Left lung (tissue), 10 donors: Measurements from ENCODE around the gene DNMT3A. TPM values are rescaled to one million over a fixed set of nuclear protein-coding genes. Genes with fewer than 3 reads are reported as not detected.

Experiments used
- ATAC-seq: fragments of 200-7000 bp; cut with Tn5 transposase; one replicate; pipeline ENCODE4 v1.9.1; 2020; ENCODE audit warnings: moderate library complexity
- DNase-seq, 4 donors: peaks; one replicate each; pipeline ENCODE4 v3.0.0-alpha.2; 2013 to 2020
- H3K27ac ChIP-seq, 2 donors: fragments of 200-600 bp; sonication (generic) in 1 of 2; one replicate each; pipeline versions ENCODE4 v1.5.0 to v1.8.0; 2020 to 2021
- H3K27me3 ChIP-seq, 2 donors: fragments of 200-600 bp; sonication (generic) in 1 of 2; one replicate each; pipeline versions ENCODE4 v1.5.0 to v1.8.0; 2020 to 2021
- H3K36me3 ChIP-seq, 2 donors: fragments of 200-600 bp; sonication (generic) in 1 of 2; one replicate each; pipeline versions ENCODE4 v1.5.0 to v1.8.0; 2020 to 2021
- H3K4me1 ChIP-seq, 2 donors: fragments of 200-600 bp; one replicate each; pipeline ENCODE4 v1.8.0; 2021
- H3K4me3 ChIP-seq, 2 donors: fragments of 200-600 bp; sonication (generic) in 1 of 2; one replicate each; pipeline versions ENCODE4 v1.5.0 to v1.8.0; 2020 to 2021; ENCODE audit warnings: mild to moderate bottlenecking in 1 of 2
- H3K9me3 ChIP-seq, 2 donors: fragments of 200-600 bp; sonication (generic) in 1 of 2; one replicate each; pipeline versions ENCODE4 v1.5.0 to v1.8.0; 2020 to 2021
- intact Hi-C, 2 donors: fragments of 100-400 bp; cut with DNase I; formaldehyde crosslinking; loops; one replicate each; pipeline versions ENCODE4 v1.11.2 to v1.14.2; 2022
- polyA plus RNA-seq, 6 donors: library from polyadenylated mRNA; unstranded; fragments of 120-200 nt; gene quantifications; one replicate each; pipeline ENCODE4 v1.2.1, GENCODE V29; 2013; ENCODE audit not compliant: insufficient read length in 6 of 6
- total RNA-seq, 2 donors: library from RNA; stranded (reverse); fragmentation: NEBNext Ultra II Directional; extraction: Animal tissue kit (Norgen Biotek cat#: 25700); gene quantifications; one replicate each; pipeline ENCODE4 v1.2.1, GENCODE V29; 2021
- TF ChIP-seq, protein P1 (sequence below), 2 donors: fragments of 200-600 bp; sonication (generic) in 1 of 2; IDR thresholded peaks; one replicate each; pipeline versions ENCODE4 v1.5.0 to v1.8.0; 2021; ENCODE audit warnings: antibody characterized with exemption in 2 of 2
- donor health status: DM: no; HTN: yes; CAD: no.
- donor health status: DM: no; HTN: no; CAD: no.

Gene DNMT3A
- total and polyA plus RNA-seq, 8 donors, result 37.5 to 123 (median 100) TPM

GRCh38 chr2:25256488-25256875, 85.2 kb downstream of the DNMT3A start:
- peaks cover 7 to 14% of the 10 kb centered on the region in 2 donors for H3K4me1 ChIP-seq
- intact Hi-C loops, result no loop called here
- peaks cover 0 to 24% of the 10 kb centered on the region in 2 donors for H3K36me3 ChIP-seq
- H3K9me3 ChIP-seq, result no peaks in the 10 kb centered on the region
- peak overlapping the region in 1 of 2 donors; percentile 5 for H3K27ac ChIP-seq
- TF ChIP-seq, protein P1, sequence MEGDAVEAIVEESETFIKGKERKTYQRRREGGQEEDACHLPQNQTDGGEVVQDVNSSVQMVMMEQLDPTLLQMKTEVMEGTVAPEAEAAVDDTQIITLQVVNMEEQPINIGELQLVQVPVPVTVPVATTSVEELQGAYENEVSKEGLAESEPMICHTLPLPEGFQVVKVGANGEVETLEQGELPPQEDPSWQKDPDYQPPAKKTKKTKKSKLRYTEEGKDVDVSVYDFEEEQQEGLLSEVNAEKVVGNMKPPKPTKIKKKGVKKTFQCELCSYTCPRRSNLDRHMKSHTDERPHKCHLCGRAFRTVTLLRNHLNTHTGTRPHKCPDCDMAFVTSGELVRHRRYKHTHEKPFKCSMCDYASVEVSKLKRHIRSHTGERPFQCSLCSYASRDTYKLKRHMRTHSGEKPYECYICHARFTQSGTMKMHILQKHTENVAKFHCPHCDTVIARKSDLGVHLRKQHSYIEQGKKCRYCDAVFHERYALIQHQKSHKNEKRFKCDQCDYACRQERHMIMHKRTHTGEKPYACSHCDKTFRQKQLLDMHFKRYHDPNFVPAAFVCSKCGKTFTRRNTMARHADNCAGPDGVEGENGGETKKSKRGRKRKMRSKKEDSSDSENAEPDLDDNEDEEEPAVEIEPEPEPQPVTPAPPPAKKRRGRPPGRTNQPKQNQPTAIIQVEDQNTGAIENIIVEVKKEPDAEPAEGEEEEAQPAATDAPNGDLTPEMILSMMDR (IDR thresholded peaks at IDR 0.05), result no peak
- ATAC-seq, result no peak
- DNase-seq, result no peak
- H3K27me3 ChIP-seq, result no peaks in the 10 kb centered on the region
- no peak overlapping the region for H3K4me3 ChIP-seq

- H3K9me3 ChIP-seq, result no peaks in the 10 kb centered on the region
- TF ChIP-seq, protein P1 (IDR thresholded peaks at IDR 0.05), result no peak
- intact Hi-C loops, result no loop called here
- DNase-seq (no peak), ATAC-seq (no peak)
- no peak overlapping the region for H3K4me3 ChIP-seq
- H3K27me3 ChIP-seq, result no peaks in the 10 kb centered on the region
- peaks cover 9 to 19% of the 10 kb centered on the region in 2 donors for H3K4me1 ChIP-seq
- no peak overlapping the region for H3K27ac ChIP-seq
- H3K36me3 ChIP-seq, result peaks cover 0 to 24% of the 10 kb centered on the region in 2 donors
Observed at GRCh38 chr2:25255745-25256487, 85.8 kb downstream of the DNMT3A start.

GRCh38 chr2:25254961-25255360, 86.8 kb downstream of the DNMT3A start:
- peaks cover 9 to 21% of the 10 kb centered on the region in 2 donors for H3K4me1 ChIP-seq
- intact Hi-C loops, result no loop called here
- peaks cover 0 to 18% of the 10 kb centered on the region in 2 donors for H3K36me3 ChIP-seq
- no peak overlapping the region for H3K4me3 ChIP-seq
- TF ChIP-seq, protein P1 (IDR thresholded peaks at IDR 0.05), result no peak
- no peak for ATAC-seq
- no peaks in the 10 kb centered on the region for H3K27me3 ChIP-seq
- no peaks in the 10 kb centered on the region for H3K9me3 ChIP-seq
- no peak overlapping the region for H3K27ac ChIP-seq
- no peak for DNase-seq

GRCh38 chr2:25253153-25253626, 88.5 kb downstream of the DNMT3A start:
- intact Hi-C loops, result no loop called here
- peaks cover 0 to 18% of the 10 kb centered on the region in 2 donors for H3K36me3 ChIP-seq
- H3K4me3 ChIP-seq, result no peak overlapping the region
- no peaks in the 10 kb centered on the region for H3K9me3 ChIP-seq
- DNase-seq, result no peak
- H3K27ac ChIP-seq, result peak overlapping the region; percentile 80 to 83
- TF ChIP-seq, protein P1 (IDR thresholded peaks at IDR 0.05), result no peak
- no peak for ATAC-seq
- peaks cover 9 to 21% of the 10 kb centered on the region in 2 donors for H3K4me1 ChIP-seq
- no peaks in the 10 kb centered on the region for H3K27me3 ChIP-seq

DNA sequence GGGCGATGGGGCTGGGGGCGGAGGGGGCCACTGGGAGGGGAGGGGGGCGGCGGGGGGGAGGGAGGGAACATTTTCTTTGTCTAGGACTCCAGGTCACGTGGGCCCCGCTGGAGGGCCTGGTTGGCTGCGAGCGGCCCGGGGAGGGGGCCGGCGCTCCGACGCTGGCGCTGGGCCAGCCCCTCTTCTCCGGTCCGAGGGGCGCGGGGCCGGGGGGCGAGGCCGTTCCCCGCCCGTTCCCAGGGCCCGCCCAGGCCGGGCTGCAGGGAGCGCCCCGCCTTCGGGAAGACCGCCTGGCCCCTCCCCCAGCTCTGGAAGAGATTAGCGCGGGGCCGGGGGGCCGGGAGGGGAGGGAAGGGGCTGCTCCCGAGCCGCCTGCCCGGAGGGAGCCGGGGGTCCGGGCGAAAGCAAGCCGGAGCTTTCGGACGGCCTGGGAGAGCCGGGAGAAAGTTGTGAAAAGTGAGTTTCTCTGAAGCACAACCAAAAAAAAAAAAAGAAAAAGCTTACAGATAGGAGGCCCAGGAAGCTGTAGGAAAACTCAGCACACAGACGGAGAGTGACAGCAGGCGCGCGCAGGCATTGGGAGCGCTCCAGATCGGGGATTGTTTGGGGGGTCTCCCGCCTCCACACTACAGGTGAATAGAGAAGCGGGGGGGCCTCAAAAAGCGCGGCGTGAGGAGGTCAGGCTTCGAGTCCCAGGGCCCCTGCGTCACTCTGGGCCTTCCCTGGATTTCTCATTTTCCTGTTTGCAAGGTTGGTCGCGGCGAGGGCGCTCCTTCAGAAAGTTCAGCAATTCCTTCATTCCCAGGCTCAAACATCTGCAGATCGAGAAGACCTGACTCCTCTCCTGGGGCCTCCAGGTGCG, 89.2 kb downstream of the DNMT3A start:
- H3K4me3 ChIP-seq, result peak overlapping the region; percentile 52 to 62
- peaks cover 0 to 20% of the 10 kb centered on the region in 2 donors for H3K36me3 ChIP-seq
- DNase-seq, result peak; percentile 74 to 96 (median 89)
- H3K27ac ChIP-seq, result peak overlapping the region; percentile 80 to 83
- H3K4me1 ChIP-seq, result peaks cover 9 to 21% of the 10 kb centered on the region in 2 donors
- no peaks in the 10 kb centered on the region for H3K9me3 ChIP-seq
- TF ChIP-seq, protein P1 (IDR thresholded peaks at IDR 0.05), result no peak
- H3K27me3 ChIP-seq, result no peaks in the 10 kb centered on the region
- peak; percentile 79 for ATAC-seq
- intact Hi-C loops, result no loop called here
